Prostate gland (tissue), 2 donors: ENCODE data around the gene OSBP2. TPM values are rescaled to one million over a fixed set of nuclear protein-coding genes. Genes with fewer than 3 reads are reported as not detected.

Experiments used
- DNase-seq: peaks from one replicate; pipeline ENCODE4 v3.0.0-alpha.2; 2019; ENCODE audit warnings: low spot score
- H3K27ac ChIP-seq, 2 donors: fragments of 200-600 bp; sonication (generic); 2 replicates each; pipeline ENCODE4 v1.5.1; 2017 to 2019
- H3K27me3 ChIP-seq: fragments of 200-600 bp; sonication (generic); replicated peaks from 2 replicates; pipeline ENCODE4 v1.5.1; 2019; ENCODE audit not compliant: insufficient read depth
- H3K36me3 ChIP-seq, 2 donors: fragments of 200-600 bp; sonication (generic); 1 replicate in 1 of 2; 2 replicates in 1 of 2; pipeline versions ENCODE4 v1.5.1 to v1.8.1; 2017 to 2019
- H3K4me1 ChIP-seq: fragments of 200-600 bp; sonication (generic); replicated peaks from 2 replicates; pipeline ENCODE4 v1.5.1; 2019
- H3K4me3 ChIP-seq, 2 donors: fragments of 200-600 bp; sonication (generic); 2 replicates each; pipeline ENCODE4 v1.5.1; 2017 to 2019
- H3K9me3 ChIP-seq: fragments of 200-600 bp; sonication (generic); 2 replicates; pipeline ENCODE4 v1.5.1; 2017
- CTCF ChIP-seq, 4 experiments: fragments of 200-600 bp in 2 of 4; fragments of 450-650 bp in 2 of 4; sonication (generic) in 2 of 4; IDR thresholded peaks; 1 replicate in 3 of 4; 2 replicates in 1 of 4; pipeline ENCODE4 v1.5.1; 2016 to 2019; ENCODE audit warnings: antibody characterized with exemption in 4 of 4, mild to moderate bottlenecking in 2 of 4, moderate library complexity in 2 of 4
- POLR2A ChIP-seq: fragments of 450-650 bp; IDR thresholded peaks from one replicate; pipeline ENCODE4 v1.6.1; 2016; ENCODE audit warnings: antibody characterized with exemption, mild to moderate bottlenecking
- POLR2AphosphoS5 ChIP-seq: sonication (generic); formaldehyde crosslinking; IDR thresholded peaks from one replicate; pipeline ENCODE4 v1.6.1; 2017; ENCODE audit warnings: antibody characterized with exemption
- WGBS: methylation state at CpG from one replicate; pipeline ENCODE4 v1.1.5; 2018; 5-methylcytosine and 5-hydroxymethylcytosine counted together
- intact Hi-C: fragments of 100-400 bp; cut with DNase I; formaldehyde crosslinking; loops from one replicate; pipeline ENCODE4 v1.14.2; 2022
- total RNA-seq, 2 donors: library from RNA; depleted of rRNA; stranded (reverse); fragments of >200 nt; gene quantifications; one replicate each; pipeline ENCODE4 v1.1.0, GENCODE V29; 2016

OSBP2 gene
- total RNA-seq, 2 donors from 2014 or later: 4.5 to 16.2 TPM

DNA sequence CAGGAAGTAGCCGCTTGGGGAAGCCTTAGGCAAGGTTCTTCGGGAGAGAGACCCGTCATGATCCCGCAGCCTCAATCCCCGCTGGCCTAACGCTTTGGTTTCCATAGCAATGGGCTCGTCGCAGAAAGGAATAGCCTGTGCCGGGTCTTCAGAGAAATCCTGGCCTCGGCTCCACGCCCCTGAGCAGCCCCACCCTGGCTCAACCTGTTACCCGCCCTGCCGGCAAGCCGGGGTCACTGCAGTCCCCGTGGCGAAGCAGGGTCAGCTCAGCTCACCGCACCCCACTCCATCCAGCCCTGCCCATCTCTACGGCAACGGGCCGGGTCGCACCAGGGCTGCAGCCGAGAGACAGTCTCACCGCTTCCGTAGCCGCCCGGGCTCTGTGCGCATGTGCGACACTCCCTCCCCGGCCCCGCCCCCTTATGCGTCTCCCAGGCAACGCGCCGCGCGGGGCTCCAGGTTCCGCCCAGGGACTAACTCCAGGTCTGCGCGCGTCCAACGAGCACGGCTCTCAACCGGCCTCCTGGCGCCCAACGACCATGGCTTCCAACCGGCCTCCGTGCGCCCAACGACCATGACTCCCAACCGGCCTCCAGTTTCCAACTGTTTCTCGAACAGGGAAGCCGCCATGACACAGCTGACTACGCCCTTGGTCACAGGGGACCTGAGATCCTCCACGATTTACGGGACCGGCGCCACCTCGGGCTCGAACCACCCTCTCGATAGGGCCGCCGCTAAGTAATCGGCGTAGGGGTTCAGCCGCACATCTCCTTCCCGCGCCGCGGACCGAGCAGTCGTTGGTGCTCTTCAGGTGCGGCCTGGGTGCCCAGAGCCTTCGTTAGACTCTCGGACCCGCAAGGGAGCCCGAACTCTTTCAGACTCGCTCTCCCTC is 26.9 kb upstream of the OSBP2 start, which contains the start of gene DUSP18:
Gene DUSP18 (minus strand): TSS at position 382 of the 892 bp plus-strand sequence. CDS start 3,872 bp downstream, outside the sequence.
- intact Hi-C loops: no loop called here
- Histone ChIP-seq H3K4me1 (no peaks in the 10 kb centered on the region), H3K9me3 (no peaks in the 10 kb centered on the region), H3K27me3 (no peaks in the 10 kb centered on the region), H3K27ac (peak within 1 kb of the TSS; percentile 20 to 64), H3K36me3 (peaks cover 3 to 6% of the 10 kb centered on the region in 2 donors), H3K4me3 (peak within 1 kb of the TSS; percentile 59 to 75)
- TF ChIP-seq POLR2AphosphoS5 (peak; percentile 92), CTCF (IDR thresholded peaks at IDR 0.05) (peak in 2 of 4 experiments; percentile 8 to 36), POLR2A (peak; percentile 63)
- peak; percentile 92 for DNase-seq
- WGBS: 1% methylated on average over 74 of the region's 77 CpGs

DNA sequence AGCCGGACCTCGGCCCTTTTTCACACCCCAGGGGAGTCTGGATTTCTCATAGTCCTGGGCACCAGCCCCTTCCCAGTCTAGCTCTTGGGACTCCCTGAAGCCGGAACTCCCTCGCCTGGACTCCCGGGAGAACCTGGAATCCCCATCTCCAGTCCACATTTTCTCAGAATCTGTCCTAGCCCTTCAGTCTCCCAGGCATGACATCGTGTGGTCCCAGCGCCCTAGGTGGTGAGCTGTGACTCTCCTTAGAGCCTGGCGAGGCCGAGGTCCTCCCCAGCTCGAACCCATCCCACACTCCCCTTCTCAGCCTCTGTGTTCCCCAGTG is 26.3 kb upstream of the OSBP2 start:
- intact Hi-C loops: no loop called here
- DNase-seq: no peak
- Histone ChIP-seq H3K27me3 (no peaks in the 10 kb centered on the region), H3K36me3 (peaks cover 3 to 4% of the 10 kb centered on the region in 2 donors), H3K4me3 (peak overlapping the region; percentile 59 to 75), H3K4me1 (no peaks in the 10 kb centered on the region), H3K27ac (peak overlapping the region; percentile 9 to 64), H3K9me3 (no peaks in the 10 kb centered on the region)
- TF ChIP-seq POLR2A: no peak
- TF ChIP-seq CTCF (IDR thresholded peaks at IDR 0.05): no peak
- TF ChIP-seq POLR2AphosphoS5: no peak
- 24% methylated on average over 10 of the region's 10 CpGs for WGBS

DNA sequence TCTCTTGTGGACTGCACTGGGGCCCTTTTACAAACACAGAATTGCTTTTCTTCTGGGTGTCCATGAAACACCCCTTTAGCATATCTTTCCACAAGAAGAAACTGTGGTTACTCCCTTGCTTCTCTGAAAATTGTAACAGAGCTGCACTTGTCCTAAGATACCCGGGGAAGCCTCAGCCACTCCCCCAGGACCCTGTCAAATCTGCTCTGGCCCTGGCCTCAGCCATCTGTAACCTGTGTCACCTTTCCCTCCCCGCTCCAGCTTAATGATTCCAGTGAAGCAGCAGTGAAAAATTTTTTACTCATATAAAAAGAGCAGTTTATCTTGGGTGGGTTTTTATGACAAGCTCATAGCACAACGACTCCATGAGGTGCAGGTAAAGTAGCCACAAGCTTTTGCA is 23.6 kb upstream of the OSBP2 start:
- Histone ChIP-seq H3K4me1 (no peaks in the 10 kb centered on the region), H3K27ac (no peak overlapping the region), H3K4me3 (no peak overlapping the region), H3K36me3 (no peaks in the 10 kb centered on the region), H3K9me3 (no peaks in the 10 kb centered on the region), H3K27me3 (no peaks in the 10 kb centered on the region)
- no peak for DNase-seq
- TF ChIP-seq POLR2A (no peak), CTCF (IDR thresholded peaks at IDR 0.05) (no peak), POLR2AphosphoS5 (no peak)
- 72% methylated on average over 3 of the region's 3 CpGs for WGBS
- intact Hi-C loops: no loop called here

DNA sequence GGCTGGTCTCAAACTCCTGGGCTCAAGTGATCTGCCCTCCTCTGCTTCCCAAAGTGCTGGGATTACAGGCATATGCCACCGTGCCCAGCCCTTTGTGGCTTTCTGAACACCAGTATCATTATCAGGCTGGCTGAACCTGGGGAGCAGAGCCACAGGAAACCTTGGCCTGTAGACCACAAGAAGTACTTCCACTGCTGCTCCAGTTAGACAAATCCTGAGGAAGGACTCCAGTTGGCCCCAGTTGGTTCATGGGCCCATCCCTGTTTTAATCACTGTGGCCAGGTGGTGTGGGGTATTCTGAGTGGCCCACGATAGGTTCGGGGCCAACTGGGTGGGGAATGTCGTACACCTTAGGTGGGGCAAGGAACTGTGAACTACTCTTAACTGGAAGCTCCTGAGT is 21.5 kb upstream of the OSBP2 start:
- WGBS: 85% methylated on average over 4 of the region's 4 CpGs
- no peak for TF ChIP-seq POLR2AphosphoS5
- TF ChIP-seq POLR2A: no peak
- TF ChIP-seq CTCF (IDR thresholded peaks at IDR 0.05): no peak

GRCh38 chr22:30674482-30674881 is 20.2 kb upstream of the OSBP2 start:
- H3K4me3 ChIP-seq: no peak overlapping the region
- no peak overlapping the region for H3K27ac ChIP-seq
- WGBS: 98% methylated on average over 6 of the region's 6 CpGs
- no peaks in the 10 kb centered on the region for H3K36me3 ChIP-seq
- no peaks in the 10 kb centered on the region for H3K27me3 ChIP-seq
- no peak for DNase-seq
- intact Hi-C loops: no loop called here
- no peaks in the 10 kb centered on the region for H3K4me1 ChIP-seq
- TF ChIP-seq POLR2A (no peak), POLR2AphosphoS5 (no peak), CTCF (IDR thresholded peaks at IDR 0.05) (no peak)
- H3K9me3 ChIP-seq: no peaks in the 10 kb centered on the region

More for the DNA sequence above, 21.5 kb upstream of the OSBP2 start:
- no peak overlapping the region for H3K27ac ChIP-seq
- no peaks in the 10 kb centered on the region for H3K36me3 ChIP-seq
- no peak for DNase-seq
- intact Hi-C loops: no loop called here
- no peak overlapping the region for H3K4me3 ChIP-seq
- H3K9me3 ChIP-seq: no peaks in the 10 kb centered on the region
- H3K27me3 ChIP-seq: no peaks in the 10 kb centered on the region
- H3K4me1 ChIP-seq: no peaks in the 10 kb centered on the region
